Globus pallidus (tissue), 1 donor: Measurements from ENCODE around the gene LAMA4.

ENCODE experiments used
- DNase-seq: peaks from one replicate; pipeline ENCODE4 v3.0.0-alpha.2; 2015; ENCODE audit warnings: low spot score

The LAMA4 gene

GRCh38 chr6:112237066-112237465 lies 17.3 kb downstream of the LAMA4 start:
- DNase-seq: no peak

GRCh38 chr6:112235956-112236355 lies 18.4 kb downstream of the LAMA4 start:
- no peak for DNase-seq

GRCh38 chr6:112234601-112235000 lies 19.8 kb downstream of the LAMA4 start:
- no peak for DNase-seq

- DNase-seq: no peak
Measured at GRCh38 chr6:112233847-112234246, 20.5 kb downstream of the LAMA4 start.

DNA sequence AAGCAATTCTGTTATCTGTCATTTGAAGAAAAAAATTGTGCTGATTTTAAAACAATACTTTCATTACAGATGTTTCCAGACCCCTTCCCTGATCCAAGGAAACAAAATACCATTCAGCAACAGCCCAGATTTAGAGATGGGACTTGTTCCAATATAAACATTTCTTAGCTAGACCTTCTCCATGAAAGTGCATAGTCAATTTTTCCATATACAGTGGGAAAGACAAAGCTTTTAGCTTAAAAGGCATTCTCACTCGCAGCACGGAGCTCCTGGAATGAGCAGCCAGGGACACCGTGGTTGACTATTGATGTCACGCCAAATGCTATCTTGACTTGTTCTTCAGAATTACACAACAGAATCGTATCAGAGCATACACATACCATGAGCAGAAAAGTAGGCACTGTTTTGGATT lies 21.5 kb downstream of the LAMA4 start:
- no peak for DNase-seq

DNA sequence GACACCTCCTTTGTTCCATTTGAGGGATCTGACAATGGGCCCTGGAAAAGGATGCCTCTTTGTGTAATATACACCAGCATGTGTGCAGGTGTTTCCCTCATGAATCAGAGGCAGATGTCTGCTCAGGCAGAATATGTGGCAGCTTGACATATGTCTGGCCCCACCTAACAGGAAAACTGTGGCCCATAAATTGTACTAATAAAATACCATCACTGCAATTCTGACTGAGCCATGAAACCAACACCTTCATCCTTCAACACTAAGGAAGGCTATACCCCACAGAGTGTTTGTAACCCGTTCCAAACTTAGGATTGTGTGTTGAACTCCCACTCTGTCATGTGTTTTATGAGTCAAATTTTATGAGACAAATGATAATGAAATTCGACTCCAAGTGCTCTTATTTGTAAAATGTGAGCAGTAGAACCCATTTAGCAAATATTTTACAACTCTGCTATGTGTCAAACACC lies 22.7 kb downstream of the LAMA4 start:
- no peak for DNase-seq

- no peak for DNase-seq
Measured at GRCh38 chr6:112231164-112231563, 23.2 kb downstream of the LAMA4 start.

- no peak for DNase-seq
Measured at GRCh38 chr6:112228480-112229332, 25.7 kb downstream of the LAMA4 start.

DNA sequence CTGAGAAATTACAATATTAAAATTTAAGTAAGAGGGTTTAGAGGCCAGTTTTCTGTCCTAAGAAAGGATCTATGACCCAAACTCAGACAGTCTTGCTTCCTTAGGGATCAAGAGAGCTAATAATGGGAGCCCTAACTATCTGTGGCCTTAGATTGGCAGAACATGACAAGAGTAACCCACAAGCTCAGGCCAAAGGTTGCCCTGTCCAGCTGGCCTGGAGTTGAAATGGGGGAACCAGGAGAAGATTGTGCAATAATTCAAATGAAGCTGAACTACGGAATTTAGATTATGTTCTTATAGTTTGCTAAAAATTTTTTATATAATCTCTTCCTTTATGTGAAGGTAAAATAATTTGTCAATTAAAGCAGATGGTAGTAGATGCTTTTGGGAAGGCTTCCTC lies 26.4 kb downstream of the LAMA4 start:
- DNase-seq: no peak

- DNase-seq: no peak
Measured at GRCh38 chr6:112227411-112227810, 27.0 kb downstream of the LAMA4 start.

GRCh38 chr6:112225691-112226090 lies 28.7 kb downstream of the LAMA4 start:
- no peak for DNase-seq

DNA sequence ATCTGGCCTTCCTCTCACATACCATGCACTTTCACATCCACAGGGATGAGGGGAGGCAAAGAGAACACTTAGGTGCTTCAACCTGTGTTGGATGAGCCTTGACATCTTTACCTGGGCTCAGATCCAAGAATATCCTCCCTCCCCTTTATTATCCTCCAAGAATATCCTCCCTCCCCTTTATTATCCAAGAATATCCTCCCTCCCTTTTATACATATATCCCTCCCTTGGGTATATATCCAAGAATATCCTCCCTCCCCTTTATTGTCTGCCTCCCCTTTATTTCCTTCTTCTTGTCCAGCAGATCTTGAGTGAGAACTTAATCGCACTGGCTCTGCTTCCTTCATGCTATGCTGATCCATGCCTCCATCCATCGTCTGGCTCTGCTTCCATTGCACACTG lies 30.3 kb downstream of the LAMA4 start:
- no peak for DNase-seq

DNA sequence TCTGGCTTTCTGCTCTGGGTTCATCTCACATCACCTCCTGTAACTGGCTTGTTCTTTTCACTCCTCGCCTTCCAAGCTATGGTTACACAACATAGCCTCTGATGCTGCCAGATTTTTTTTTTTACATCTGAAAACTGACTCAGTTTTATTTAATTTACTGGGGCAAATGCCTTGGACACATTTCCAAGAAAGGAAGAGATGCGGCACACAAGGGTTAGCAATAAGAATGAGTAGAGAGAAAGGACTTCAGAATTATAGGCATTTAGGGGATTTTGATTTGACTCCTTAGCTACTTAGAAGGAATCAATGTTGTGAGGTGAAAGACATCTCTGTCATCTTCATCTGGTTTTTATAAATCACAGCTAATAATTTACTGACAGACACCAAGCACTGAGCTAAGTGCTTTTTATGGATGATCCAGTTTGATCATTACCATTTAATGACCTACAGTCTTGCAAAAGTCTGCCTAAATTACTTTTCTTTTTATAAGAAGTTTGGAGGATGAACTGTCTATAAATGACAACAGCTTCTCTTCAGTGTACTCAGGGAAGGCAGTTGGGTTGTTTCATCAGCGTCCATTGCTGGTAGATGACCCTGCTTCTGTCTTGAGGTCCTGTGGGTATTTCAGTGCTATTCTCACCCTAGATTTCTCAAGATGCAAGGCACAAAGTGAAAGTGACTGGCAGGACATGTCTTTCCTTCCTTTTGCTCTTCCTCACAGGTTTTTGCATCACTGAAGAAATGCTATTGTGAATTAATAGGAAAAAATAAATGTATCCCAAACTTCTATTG lies 31.1 kb downstream of the LAMA4 start:
- peak; percentile 23 for DNase-seq

DNA sequence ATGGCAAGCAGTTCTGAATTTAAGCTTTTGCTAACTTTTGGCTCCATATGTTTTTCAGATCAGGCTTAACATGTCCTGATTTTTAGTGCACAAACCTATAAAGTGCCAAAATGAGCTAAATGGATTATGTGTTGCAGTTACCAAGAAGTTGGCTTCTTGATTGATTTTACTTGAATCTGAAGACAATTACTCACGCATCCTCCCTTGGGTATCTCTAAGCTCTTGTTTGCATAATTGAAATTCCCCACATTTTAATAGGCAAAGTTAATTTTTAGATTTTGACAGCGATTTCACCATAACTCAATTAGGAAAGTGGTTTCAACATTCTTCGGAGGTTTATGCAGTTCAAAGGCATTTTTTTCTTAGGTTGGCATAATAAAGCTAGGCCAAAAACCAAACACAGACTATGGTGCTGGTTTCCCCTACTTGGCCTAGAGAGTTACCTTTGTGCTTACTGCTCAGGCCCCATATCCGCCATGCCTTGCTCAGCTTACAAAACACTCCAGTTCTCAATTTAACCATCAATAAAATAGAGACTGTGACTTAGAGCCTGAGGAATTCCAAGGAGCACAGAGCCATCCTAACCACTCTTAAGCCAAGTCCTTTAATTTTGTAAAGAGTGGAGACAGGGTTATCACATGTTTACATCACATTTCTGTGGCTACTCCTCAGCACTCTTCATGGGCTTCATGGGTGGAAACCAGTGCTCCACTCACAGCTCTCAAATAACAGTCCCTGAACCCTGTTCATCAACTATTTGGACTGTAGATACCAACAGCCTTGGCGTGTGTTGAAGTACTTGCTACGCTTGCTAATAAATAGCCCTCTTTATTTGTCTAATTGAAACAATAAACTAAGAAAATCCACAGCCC lies 32.1 kb downstream of the LAMA4 start:
- no peak for DNase-seq

- no peak for DNase-seq
Measured at GRCh38 chr6:112221561-112221960, 32.8 kb downstream of the LAMA4 start.

DNA sequence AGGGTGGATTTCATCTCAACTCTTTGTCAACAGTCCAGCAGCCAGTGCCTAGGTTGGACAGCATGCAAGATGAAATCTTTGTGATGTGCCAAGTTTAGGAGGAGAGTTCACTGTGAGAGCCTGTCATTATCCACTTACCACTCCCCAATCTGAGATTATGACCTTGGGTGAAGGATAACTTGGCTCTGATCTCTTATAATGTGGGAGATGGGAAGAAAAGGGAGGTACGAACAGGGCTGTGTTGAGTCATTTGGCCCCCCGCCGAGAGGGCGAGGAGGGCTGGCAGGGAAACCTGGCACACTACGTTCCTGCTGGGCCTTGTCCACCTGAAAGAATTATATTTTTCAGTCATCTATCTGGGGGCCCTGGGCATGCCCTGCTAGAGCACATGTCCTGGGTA lies 35.8 kb downstream of the LAMA4 start:
- no peak for DNase-seq

DNA sequence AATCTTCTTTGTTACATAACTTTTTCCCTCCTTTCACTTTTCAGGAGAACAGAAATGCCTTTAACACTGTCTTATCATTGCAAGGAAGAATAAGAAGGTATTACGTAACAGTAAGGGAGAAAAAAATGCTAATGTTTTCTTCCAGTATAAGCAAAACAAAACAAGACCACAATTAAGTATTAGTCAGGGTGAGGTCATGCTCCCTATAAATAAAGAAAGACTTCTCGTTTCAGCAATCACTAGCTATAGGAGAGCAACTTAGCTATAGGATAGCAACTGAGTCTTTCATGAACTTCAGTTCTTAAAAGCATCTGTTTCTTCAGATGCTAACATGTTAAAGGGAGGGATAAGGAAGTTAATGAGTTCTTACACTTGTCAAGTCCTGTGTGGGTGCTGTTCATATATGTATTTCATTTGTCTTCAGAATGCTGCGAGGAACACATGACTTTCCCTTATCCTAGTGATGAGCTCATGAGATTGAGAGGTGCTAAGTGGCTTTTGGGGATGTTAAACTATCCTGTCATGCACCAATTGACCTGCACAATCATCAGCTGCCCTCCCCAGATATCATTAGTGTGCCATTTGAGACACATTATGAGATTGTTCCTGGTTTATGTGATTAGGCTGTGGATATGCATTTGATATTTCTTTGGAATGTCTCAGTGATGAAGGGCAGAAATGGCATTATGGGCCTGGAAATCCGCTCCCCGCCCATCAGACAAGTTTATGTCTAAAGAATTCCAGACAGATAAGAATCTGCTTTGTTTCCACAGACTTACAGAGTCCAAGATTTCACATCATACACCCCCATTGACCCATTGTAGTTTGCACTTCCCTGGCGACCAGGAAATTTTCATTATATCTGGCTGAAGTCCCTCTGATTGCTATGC lies 37.5 kb downstream of the LAMA4 start:
- no peak for DNase-seq

DNA sequence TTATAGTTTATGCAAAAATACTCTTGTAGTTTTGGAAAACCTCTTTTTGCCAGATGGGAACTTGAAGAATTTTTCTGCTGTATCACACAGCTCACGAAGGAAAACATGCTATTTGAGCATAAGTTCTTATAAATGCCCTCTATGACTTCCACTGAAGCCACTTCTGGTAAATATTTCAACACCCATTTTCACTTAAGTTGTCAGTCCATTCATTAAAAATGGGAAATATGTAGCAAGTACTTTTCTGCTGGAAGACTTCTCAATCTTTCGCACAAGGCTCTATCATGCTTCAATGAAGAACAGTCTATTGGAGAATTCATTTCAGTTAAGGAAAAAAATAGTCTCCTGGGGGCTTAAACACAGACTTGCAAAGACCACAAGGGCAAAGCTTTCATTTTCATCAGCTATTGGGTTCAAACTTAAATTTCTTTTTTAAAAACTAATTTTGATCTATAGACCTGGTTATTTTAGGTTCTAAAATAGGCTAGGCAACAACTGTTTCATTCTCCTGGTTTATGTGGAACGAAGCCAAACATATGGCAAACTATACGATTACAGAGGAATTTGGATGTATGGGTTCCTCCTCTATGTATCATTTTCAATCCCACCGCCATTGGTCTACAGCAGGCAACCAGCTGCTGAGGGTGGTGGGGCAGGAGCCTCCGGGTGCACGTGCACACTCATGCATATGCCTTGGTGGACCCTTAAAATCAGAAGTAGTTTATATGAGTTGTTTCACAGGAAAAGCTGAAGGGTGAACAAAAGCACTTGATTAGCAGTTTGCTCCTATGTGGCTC lies 38.7 kb downstream of the LAMA4 start:
- DNase-seq: no peak

DNA sequence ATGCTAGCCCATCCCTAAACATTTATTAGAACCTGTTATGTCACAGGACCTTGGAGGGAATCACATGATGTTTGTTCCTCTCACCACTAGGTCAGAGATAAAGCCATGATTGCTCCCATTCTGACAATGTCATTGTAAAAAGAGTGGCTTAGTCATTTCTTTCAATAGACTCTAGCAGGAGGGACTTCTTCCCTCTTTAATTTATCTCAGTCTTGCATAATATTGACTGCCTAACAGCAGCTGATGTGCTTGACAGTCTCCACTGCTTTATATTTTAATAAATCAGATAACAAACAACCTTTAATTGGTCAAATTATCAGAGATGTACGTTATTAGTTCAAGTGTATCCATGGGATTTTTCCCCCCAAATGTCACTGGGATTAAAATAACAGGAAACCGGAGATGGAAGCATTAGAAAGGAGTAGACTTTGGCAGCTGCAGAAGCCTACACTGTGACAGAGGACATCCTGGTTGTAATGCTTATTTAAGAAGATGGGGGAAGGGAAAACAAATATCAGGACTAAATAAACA lies 39.6 kb downstream of the LAMA4 start:
- DNase-seq: no peak

GRCh38 chr6:112210852-112211251 lies 43.5 kb downstream of the LAMA4 start:
- DNase-seq: no peak
